Measurements from ENCODE around the gene TOM1L2.

GRCh38 chr17:17898673-17899072, 73.5 kb downstream of the TOM1L2 start:
- TF ChIP-seq REST (IDR thresholded peaks at IDR 0.05; ENCODE audit: insufficient replicate concordance, low read depth) = no peak
- TF ChIP-seq CTCF (IDR thresholded peaks at IDR 0.05; ENCODE audit: insufficient read depth, low read length) = no peak
- no peak for TF ChIP-seq POLR2AphosphoS5 (IDR thresholded peaks at IDR 0.05; ENCODE audit: low read depth)
- TF ChIP-seq SPI1 (IDR thresholded peaks at IDR 0.05; ENCODE audit: borderline replicate concordance, low read depth) = no peak
